ENCODE results near the gene SLC13A1. TPM values are rescaled to one million over a fixed set of nuclear protein-coding genes. Genes with fewer than 3 reads are reported as not detected.
A peak's percentile ranks its signal among the peaks of the same experiment; 100 is the strongest.

SLC13A1 gene
- total RNA-seq, 2 donors from 2014 or later, result under 0.01 TPM; not detected in 1

GRCh38 chr7:123154231-123154860 lies 45.4 kb downstream of the SLC13A1 start:
- peak; percentile 97 for ATAC-seq
- intact Hi-C loops (cut with DNase I), result no loop called here
- H3K27ac ChIP-seq, result no peak overlapping the region
- no peak overlapping the region for H3K4me3 ChIP-seq
- H3K4me1 ChIP-seq, result no peaks in the 10 kb centered on the region
- peak; percentile 60 to 87 (median 80) for TF ChIP-seq CTCF (IDR thresholded peaks at IDR 0.05)
- TF ChIP-seq POLR2A (IDR thresholded peaks at IDR 0.05), result no peak
- H3K27me3 ChIP-seq, result no peaks in the 10 kb centered on the region
- H3K36me3 ChIP-seq (replicated peaks in 1 of 2; ENCODE audit: insufficient read depth in 1 of 2, low read depth in 2 of 2), result no peaks in the 10 kb centered on the region
- DNase-seq, result peak; percentile 80 to 87 (median 86)
- H3K9me3 ChIP-seq, result no peaks in the 10 kb centered on the region
- WGBS, 2 donors, result 0% methylated on average over 3 of the region's 3 CpGs

GRCh38 chr7:123151443-123151842 lies 48.3 kb downstream of the SLC13A1 start:
- no peak for TF ChIP-seq POLR2A (IDR thresholded peaks at IDR 0.05)
- no peak for TF ChIP-seq CTCF (IDR thresholded peaks at IDR 0.05)
- no peaks in the 10 kb centered on the region for H3K27me3 ChIP-seq
- H3K27ac ChIP-seq, result no peak overlapping the region
- no peak overlapping the region for H3K4me3 ChIP-seq
- H3K9me3 ChIP-seq, result no peaks in the 10 kb centered on the region
- ATAC-seq (no peak), DNase-seq (no peak)
- intact Hi-C loops (cut with DNase I), result no loop called here
- no peaks in the 10 kb centered on the region for H3K4me1 ChIP-seq
- H3K36me3 ChIP-seq (replicated peaks in 1 of 2; ENCODE audit: insufficient read depth in 1 of 2, low read depth in 2 of 2), result no peaks in the 10 kb centered on the region
- 74 to 77% methylated on average over 3 of the region's 3 CpGs for WGBS, 2 donors

- no peaks in the 10 kb centered on the region for H3K9me3 ChIP-seq
- 75 to 77% methylated on average over 1 of the region's 1 CpG for WGBS, 2 donors
- intact Hi-C loops (cut with DNase I), result no loop called here
Measured at GRCh38 chr7:123148813-123149212, 51.0 kb downstream of the SLC13A1 start.

GRCh38 chr7:123143252-123144006 lies 56.3 kb downstream of the SLC13A1 start:
- no peaks in the 10 kb centered on the region for H3K36me3 ChIP-seq (replicated peaks in 1 of 2; ENCODE audit: insufficient read depth in 1 of 2, low read depth in 2 of 2)
- H3K4me3 ChIP-seq, result no peak overlapping the region
- H3K27me3 ChIP-seq, result no peaks in the 10 kb centered on the region
- WGBS, 2 donors, result 75 to 79% methylated on average over 3 of the region's 3 CpGs
- H3K4me1 ChIP-seq, result no peaks in the 10 kb centered on the region
- no peak overlapping the region for H3K27ac ChIP-seq
- intact Hi-C loops (cut with DNase I), result no loop called here
- TF ChIP-seq POLR2A (IDR thresholded peaks at IDR 0.05) (no peak), CTCF (IDR thresholded peaks at IDR 0.05) (no peak)
- H3K9me3 ChIP-seq, result no peaks in the 10 kb centered on the region
- DNase-seq (no peak), ATAC-seq (no peak)

More at GRCh38 chr7:123148813-123149212, 51.0 kb downstream of the SLC13A1 start:
- no peaks in the 10 kb centered on the region for H3K36me3 ChIP-seq (replicated peaks in 1 of 2; ENCODE audit: insufficient read depth in 1 of 2, low read depth in 2 of 2)
- ATAC-seq, result no peak
- no peak overlapping the region for H3K4me3 ChIP-seq
- H3K27me3 ChIP-seq, result no peaks in the 10 kb centered on the region
- H3K27ac ChIP-seq, result no peak overlapping the region
- no peak for DNase-seq
- no peaks in the 10 kb centered on the region for H3K4me1 ChIP-seq
- TF ChIP-seq CTCF (IDR thresholded peaks at IDR 0.05) (peak in 2 of 7 experiments; percentile 5 to 7), POLR2A (IDR thresholded peaks at IDR 0.05) (no peak)

Measured in body of pancreas (tissue), 4 donors.